ENCODE data around the gene LRRK2. TPM values are rescaled to one million over a fixed set of nuclear protein-coding genes. Genes with fewer than 3 reads are reported as not detected.
"Not testable (repeated sequence)": the region's sequence is repeated elsewhere in the genome, so short reads cannot be mapped to it uniquely, and the experiment has no call there.

LRRK2 gene
- total RNA-seq, result 28.7 TPM

DNA sequence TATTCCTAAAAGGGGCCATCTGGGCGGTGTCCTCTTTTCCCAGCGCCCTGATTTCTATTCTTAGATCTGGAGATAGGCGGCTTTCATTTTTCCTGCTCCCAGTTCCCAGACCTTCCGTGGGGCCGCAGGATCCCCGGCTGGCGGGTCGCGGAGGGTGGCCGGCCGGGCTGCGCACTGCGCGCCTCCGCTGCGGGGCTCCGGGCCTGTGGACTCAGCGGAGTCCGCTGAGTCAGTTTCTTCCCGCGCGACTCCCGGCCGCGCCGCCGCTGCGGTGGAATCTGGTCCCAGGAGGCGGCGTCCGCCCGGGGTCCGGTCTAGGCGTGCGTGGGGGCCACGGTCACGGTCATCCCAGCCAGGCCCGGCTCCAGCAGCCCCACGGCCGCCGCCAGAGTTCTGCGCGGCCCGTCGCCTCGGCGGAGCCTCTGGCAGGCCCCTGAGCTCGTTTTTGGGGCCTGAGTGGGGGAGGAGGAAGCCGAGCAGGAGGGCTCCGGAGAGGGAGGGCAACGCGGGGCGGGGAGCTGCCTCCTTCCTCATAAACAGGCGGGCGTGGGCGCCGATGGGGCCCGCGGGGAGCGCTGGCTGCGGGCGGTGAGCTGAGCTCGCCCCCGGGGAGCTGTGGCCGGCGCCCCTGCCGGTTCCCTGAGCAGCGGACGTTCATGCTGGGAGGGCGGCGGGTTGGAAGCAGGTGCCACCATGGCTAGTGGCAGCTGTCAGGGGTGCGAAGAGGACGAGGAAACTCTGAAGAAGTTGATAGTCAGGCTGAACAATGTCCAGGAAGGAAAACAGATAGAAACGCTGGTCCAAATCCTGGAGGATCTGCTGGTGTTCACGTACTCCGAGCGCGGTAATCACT is at the start of gene LRRK2:
Gene LRRK2 (plus strand): TSS at position 559 of the 853 bp plus-strand sequence. CDS start 135 bp downstream, at position 694.
- DNase-seq (ENCODE audit: low spot score), result peak; percentile 76

DNA sequence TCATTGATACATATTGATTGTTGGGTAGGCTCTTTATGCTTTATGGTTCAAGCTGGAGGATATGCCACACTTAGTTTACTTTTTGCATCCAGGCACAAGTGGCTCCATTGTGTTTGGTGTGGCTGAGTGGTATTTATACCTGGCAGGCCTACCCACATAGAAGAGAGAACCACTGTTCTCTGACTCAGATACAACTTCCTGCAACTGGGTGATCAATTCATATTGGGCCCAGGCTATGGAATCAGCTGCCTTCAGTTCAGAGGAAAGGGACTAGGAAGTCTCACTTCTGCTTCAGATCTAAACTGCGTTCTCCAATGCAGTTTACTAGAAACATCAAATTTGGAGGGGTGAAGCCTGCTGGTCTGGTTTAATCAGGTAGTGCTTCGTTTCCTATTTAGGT is 49.8 kb upstream of the LRRK2 start:
- DNase-seq (ENCODE audit: low spot score), result no peak

DNA sequence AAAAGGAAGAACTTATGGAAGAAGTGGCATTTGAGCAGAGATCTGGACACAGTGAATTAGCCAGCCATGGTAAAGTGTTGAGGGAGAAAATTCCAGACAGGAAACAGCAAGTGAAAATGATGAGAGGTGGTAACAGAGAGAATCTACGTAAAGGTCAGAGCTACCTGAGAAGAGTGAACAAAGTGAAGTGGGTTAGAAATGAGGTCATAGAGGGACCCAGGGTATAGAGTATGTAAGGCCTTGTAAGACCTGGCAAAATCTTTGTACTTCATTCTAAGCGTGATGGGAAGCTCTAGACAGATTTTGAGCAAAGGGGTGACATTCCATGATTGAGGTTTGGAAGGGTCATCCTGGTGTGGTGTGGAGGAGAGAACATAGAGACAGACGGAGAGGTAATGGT is 49.3 kb upstream of the LRRK2 start:
- DNase-seq (ENCODE audit: low spot score), result no peak

DNA sequence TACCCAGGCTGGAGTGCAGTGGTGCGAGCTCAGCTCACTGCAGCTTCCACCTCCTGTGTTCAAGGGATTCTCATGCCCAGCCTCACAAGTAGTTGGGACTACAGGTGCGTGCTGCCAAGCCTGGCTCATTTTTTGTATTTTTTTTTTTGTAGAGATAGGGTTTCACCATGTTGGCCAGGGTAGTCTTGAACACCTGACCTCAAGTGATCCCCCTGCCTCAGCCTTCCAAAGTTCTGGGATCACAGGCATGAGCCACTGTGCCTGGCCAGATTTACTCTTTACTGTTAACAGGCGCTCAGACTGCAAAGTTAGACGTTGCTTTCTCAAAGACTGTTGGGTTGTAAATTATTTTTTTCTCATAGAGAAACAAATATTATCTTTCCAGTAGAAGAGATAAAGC is 46.1 kb upstream of the LRRK2 start:
- DNase-seq (ENCODE audit: low spot score), result no peak

DNA sequence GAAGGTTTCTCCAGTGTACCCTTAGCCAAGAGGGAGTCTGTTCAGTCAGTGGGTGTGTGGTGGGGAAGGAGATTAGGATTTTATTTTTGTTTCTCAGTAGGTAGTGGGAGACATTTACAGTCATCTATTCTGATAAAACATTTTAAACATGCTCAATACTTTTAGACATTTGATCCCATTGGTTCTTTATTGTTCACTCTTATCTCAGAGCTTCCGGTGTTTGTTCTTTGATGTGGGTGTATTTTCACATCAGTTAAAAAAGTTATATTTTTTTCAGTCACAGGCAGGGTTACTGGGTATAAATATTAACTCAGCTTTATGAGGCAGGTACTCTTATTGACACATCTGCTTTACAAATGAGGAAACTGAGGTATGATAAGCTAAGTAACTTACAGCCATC is 43.3 kb upstream of the LRRK2 start:
- DNase-seq (ENCODE audit: low spot score), result no peak

DNA sequence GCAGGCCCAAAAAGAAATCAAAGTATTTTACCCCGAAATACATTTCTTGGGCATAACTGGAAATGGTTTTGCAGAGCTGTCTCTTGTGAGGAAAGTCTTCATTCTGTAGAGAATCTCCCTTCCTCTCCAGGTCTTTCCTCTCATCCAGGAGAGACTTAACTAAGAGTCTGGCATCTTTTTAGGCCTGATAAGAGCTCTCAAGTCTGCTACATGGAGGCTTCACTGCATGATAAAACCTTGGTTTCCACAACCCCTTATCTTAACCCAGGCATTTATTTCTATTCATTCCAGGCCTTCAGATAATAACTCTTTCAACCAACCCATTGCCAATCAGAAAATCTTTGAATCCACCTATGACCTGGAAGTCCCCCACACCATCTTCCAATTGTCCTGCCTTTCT is 41.1 kb upstream of the LRRK2 start:
- DNase-seq (ENCODE audit: low spot score), result no peak

DNA sequence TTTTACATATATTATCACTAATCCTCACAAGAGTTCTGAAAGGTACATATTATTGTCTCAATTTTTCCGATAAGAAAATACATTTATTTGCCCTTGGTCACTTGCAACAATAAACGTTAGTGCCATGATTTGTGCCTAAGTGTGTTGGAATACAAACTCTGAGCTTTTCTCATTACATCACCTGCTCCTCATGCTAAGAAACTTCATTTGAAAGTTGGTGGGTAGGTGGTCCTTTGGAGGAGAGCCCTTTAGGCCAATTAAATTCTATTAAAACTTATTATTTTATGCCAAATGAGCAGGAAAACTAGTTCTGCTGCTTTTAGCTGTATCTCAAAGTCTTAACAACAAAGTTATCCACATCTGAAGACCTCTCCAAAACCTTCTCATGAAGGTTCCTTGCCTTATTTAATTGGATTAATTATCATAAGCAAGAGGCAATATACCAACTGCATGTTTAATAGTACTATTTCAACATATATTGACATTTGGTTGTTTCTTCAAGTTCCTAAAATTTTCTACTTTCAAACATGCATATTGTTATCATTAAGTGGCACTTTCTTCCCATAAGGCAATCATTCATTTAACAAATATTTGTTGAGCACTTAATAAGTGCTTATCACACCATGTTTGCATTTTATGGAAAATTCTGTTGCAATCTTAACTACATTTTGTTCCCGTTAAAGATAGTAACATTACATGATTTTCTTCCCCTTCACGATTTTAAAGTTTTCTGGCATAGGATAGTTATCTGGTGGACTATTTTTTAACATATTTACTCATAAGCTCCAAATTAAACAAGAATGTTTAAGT is 40.1 kb upstream of the LRRK2 start:
- DNase-seq (ENCODE audit: low spot score), result no peak

DNA sequence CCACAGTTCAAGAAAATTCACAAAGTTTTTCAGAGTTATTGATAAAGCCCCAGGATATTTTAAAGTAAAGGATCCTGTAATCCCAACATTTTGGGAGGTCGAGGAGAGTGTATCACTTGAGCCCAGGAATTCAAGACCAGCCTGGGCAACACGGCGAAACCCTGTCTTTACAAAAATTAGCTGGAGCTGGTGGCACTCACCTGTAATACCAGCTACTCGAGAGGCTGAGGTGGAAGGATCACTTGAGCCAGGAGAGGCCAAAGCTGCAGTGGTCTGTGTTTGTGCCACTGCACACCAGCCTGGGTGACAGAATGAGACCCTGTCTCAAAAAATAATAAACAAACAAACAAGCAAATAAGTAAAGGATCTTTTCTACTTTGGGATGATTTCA is 39.5 kb upstream of the LRRK2 start:
- DNase-seq (ENCODE audit: low spot score), result no peak

DNA sequence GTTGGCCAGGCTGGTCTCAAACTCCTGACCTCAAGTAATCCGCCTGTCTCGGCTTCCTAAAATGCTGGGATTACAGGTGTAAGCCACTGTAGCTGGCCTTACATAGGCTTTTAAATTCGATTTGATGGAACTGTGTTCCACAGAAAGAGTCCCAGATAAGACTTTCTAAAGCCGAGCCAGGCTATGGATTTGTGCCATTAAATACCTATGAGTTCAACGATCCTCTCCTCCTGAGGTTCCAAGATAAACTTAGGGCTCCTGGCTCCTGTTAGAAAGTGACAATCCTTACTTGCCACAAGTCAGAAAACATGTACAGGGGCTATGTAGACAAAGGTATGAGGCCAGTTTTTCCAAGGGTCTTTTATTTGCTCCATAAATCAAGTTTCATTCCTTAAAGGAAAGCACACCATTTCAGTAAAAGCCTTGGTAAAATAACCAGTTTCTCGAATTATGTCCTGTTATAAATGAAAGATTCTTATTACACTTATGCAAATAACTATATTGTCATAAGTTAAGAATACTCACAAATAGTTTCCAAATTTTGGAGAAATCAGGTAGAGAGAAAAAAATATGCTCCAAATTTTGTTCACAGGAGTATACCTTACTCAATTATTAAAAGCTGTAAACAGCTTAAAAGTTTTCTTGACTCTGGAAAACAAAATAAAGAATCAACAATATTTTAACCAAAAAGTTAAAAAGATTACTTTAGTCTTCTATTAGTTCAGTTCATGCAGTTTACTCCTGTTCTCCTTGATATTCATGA is 36.1 kb upstream of the LRRK2 start:
- no peak for DNase-seq (ENCODE audit: low spot score)

DNA sequence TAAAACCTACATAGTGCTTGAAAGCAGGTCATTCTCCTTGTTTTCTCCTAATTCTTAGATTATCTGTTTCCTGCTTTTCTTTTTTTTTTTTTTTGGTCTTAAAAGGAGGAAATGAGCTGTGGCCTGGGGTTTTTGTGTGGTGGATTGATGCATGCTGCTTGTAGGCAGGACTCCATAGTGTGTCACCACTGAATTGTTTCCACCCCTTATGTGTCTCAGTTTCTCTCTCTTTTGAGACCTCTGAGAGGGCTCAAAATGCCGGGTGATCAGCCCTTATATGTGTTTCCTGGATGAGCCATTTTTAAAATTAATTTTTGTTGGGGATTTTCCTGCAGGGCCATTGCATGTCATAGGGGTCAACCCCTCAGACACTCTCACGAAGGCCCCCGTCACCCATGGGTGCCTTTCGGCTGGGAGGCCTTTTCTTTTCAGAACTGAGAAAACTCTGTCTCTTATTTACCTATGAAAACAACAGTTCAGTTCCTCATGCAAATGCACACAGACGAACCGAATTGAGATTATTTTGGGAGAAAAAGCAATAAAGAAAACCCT is 32.0 kb upstream of the LRRK2 start:
- no peak for DNase-seq (ENCODE audit: low spot score)

DNA sequence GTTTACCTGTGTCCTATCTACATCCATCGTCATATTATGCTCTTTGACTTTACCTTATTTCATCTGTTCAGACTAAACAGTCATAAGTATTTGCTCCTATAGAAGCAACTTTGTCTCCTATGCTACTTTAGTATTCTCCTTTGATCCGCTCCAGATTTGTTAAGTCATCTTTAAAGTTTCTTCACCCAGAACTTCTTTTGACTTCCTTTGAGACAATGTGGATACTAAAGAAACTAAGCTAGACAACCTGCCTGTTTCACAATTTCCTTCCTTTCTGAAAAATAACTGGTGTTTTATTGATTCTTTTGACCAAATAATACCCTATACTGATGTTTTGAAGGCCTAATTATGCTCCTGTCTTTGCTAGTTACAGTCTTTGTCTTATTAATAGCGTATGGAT is 30.0 kb upstream of the LRRK2 start:
- no peak for DNase-seq (ENCODE audit: low spot score)

DNA sequence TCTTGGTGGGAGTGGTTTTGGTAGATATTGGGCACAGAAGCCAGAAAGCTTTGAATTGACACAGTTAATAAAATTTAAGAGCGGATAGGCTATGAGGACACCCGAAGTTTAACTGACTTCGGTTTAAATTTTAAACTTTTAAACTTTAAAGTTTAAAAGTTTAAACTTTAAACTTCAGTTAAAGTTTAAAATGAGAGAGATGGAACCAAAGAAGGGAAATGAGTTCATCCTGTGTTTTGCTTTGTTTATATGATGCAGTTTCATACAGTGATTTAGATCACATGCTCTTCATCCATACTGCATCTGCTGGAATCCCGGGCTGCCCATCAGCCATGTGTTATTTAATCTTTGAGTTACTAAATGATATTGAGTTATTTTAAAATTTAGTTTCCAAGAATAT is 27.2 kb upstream of the LRRK2 start:
- no peak for DNase-seq (ENCODE audit: low spot score)

DNA sequence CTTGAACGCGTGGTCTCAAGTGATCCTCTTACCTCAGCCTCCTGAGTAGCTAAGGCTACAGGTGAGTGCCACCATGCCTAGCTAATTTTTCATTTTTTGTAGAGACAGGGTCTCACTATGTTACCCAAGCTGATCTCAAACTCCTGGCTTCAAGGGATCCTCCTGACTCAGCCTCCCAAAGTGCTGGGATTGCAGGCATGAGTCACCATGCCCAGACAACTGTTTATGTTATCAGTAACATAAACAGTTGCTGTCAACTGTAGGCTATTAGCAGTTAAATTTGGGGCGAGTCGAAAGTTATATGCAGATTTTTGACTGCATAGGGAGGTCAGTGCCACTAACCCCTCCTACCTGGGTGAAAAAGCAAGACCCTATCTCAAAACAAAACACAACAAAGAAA is 26.2 kb upstream of the LRRK2 start:
- DNase-seq (ENCODE audit: low spot score), result no peak

DNA sequence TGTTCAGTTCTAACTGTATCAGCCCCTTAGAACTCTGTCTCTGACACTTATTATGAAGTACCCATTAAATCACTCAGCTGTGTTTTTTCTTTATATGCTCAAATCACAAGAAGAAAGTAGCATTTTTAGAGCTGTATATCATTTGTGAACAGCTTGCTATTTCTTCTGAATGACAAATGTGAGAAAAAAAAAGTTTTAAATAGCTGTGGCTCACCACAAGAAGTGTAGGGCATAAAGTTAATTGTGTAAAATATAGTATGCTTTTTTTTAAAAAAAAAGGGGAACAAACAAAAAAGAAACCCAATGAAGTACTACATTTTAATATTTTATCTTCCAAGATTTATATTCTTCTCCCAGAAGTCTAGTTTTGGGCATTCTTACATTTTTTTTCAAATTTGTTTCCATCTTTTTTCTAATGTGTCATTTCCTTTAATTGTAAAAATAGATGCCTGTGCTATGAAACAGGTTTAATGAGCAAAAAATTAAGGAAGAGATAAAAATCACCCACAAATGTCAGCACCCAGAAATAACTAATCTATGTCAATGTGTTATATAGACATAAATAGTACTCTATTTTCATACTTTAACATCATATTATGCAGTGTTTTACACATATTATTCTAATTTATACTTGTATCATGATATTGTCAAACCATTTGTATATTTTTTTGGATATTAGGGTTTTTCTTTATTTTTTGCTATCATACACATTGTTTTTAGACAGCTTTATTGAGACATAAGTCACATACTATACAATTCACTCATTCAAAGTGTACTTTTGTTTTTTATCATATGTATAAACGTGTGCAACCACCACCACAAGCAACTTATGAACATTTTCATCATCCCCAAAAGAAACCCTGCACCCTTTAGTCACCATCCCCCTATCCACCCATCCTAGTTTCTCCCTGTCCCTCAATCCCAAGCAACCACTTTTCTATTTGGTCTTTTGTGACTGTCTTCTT is 22.4 kb upstream of the LRRK2 start:
- no peak for DNase-seq (ENCODE audit: low spot score)

DNA sequence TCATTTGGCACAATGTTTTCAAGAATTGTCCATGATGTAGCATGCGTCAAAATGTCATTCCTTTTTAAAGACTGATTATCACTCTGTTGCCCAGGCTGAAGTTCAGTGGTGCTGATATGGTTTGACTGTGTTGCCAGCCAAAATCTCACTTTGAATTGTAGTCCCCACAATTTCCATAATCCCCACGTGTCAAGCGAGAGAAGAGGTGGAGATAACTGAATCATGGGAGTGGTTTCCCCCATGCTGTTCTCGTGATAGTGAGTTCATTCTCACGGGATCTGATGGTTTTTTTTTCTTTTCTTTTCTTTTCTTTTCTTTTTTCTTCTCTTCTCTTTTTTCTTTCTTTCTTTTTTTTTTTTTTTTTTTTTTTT is 21.8 kb upstream of the LRRK2 start:
- DNase-seq (ENCODE audit: low spot score), result no peak

DNA sequence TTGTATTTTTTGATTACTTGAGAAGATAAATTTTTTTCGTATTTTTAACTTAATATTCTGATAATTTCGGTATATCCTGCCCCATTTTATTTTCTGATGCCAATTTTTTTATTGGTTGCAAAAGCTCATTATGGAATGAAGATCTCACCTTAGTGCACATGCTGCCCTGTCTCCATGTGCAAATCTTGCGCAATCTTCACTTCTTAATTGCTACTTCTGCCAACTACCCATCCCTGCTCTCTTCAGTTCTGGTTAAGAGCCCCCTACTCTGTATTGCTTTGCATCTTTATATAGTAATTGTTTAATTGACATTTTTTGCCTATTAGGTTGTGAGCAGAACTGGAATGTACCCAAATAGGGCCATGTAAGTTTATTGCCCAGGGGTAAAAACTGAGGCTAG is 20.5 kb upstream of the LRRK2 start:
- DNase-seq (ENCODE audit: low spot score), result no peak

DNA sequence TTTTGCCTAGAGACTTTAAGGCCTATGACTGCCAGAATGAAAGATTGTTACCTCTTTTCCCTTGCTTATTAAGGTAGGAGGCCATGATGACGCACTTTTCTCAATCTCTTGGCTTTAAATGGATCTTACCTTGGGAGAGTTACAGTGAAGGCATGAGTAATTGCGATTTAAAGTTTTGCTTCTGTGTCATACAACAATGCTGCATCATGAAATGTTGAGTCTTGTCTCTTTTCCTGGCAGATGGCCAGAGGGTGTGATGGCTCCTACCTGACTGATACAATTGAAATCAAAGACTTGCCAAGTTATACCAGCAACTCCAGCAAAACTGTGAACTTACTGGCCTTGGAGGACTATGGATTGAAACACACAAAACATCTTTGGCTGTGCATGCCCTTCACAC is 17.2 kb upstream of the LRRK2 start:
- no peak for DNase-seq (ENCODE audit: low spot score)

DNA sequence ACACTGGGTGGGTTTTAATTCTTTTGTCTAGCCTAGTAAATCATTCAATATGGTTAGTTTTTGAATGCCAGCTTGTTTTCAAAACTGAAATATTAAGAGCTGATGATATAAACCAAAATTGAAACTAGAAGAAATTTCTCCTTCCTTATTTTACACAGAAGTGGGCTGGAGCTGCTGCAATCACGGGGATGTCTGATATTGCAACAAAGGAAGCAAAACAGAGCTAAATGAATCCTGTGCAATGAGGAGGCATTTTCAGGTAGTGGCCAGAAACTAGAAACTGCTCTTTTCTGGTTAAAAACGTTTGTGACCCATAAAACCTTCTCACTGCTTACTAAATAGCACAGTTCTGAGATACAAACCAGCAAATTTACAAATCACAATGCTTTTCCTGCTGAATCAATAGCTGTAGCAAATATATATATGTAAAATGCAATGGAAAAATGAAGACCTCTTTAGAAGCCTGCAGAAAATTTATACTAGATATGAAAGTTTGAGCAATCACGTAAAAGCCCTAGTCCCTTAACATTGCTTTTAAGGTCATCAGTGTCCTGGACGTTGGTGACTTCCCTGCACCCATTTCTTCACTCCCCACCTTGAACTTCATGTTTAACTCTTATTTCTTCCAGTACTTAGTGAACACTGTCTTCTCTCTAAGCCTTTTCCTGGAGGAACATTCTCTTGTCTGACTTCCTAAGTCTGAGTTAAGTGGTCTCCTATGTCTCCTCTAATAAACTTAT is 15.9 kb upstream of the LRRK2 start:
- no peak for DNase-seq (ENCODE audit: low spot score)

DNA sequence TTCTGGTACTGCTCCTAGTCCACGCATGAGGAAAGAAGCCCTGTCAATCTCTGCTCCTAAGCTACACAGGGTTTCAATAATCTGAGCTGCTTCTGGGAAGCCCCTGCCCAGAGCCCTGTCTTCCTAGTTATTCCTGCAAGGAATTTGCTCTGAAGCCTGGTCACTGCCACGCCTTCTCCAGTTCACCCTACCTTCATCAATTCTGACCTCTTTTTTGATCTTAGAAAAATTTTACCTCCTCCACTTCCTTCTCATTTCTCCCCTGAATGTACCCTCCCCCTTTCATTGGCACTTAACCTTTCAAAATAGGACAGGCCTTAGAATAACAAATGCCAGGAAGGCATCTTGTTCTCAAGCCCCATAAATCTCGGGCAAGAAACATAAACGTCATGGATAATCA is 14.9 kb upstream of the LRRK2 start:
- DNase-seq (ENCODE audit: low spot score), result no peak

DNA sequence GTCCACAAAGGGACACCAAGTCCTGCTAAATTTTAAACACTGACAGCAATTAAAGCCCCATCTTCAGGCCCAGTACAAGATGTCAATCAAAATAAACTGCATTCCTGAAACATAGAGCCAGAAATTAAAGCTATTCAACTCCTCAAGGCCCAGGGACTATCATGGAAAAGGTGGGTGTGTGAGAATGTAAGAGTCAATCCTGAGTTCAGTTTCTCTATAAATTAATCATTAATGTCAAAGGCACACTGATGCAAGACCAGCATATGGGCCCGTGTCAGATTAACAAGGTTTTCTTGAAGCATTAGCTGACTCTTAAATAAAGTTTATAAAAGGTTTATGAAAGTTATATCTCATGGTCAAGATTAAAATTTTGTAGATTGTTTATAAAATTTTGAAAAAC is 13.6 kb upstream of the LRRK2 start:
- not testable (repeated sequence) for DNase-seq (ENCODE audit: low spot score)

All from mucosa of gallbladder (tissue), 1 donor.